Measurements from ENCODE around the gene ISM1. TPM values are rescaled to one million over a fixed set of nuclear protein-coding genes. Genes with fewer than 3 reads are reported as not detected.
A peak's percentile ranks its signal among the peaks of the same experiment; 100 is the strongest.

The ISM1 gene
- total RNA-seq, 1 donor = 1.1 TPM

DNA sequence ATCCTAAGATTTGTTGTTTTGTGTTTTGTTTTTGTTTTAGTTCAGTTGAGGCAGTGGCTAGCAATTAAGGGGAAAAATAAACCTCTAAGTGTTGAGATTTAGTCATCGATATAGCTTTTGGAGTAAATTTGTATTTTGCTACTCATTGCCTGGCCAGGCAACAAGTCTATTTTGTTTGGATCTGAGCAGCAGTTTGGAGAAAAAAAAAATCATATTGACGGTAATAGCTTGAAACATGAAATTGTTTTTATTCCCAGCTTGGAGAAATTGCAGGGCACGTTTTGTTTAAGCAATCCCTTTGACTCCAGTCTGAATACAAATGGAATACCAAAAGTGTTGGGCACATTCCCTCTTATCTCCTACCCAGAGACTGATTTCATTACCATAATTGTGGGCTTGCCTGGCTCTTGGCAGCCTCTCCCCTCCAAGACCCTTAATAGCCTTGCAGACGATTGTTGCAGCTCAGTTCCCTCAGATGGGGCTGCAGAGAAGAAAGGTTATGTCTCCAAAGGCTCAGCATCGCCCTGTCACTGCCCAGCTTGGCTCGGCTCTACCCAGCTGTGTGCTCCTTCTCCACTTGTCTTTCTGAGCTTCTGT is 56.0 kb downstream of the ISM1 start:
- H3K4me3 ChIP-seq (ENCODE audit: low read depth, low read length) = no peak overlapping the region
- no peak for DNase-seq (ENCODE audit: low read depth)
- no peak for TF ChIP-seq CTCF (IDR thresholded peaks at IDR 0.05; ENCODE audit: insufficient read depth, low read length)

DNA sequence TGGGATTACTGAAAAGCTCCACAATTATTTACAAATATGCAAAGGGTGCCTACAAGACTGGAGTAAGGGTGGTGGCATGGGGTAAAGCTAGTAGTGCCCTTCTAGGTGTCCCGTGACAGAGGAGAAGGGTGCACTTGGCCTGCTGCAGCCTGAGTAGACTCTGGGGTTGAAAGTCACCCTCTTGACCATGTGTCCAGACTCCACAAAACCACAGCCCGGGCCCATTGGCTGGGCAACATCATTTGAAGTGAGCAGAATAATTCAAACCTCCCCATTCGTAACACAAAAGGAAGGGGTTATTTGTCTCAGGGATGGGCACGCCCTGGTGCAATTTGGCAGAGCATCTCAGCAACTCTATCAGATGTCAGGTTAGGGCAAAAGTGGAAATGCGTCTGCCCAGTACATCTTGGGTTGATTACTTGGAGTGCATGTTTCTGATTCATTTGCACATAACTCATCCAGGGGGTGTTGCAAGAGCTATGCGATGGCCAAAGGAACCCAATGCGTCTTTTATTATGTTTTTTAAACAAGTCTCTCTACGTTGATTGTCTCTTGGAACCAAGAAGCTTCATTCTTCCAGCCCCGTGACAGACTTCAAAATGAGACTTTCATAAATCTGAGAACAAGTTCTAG is 56.7 kb downstream of the ISM1 start:
- peak; percentile 28 for DNase-seq (ENCODE audit: low read depth)
- no peak overlapping the region for H3K4me3 ChIP-seq (ENCODE audit: low read depth, low read length)
- no peak for TF ChIP-seq CTCF (IDR thresholded peaks at IDR 0.05; ENCODE audit: insufficient read depth, low read length)

- no peak for DNase-seq (ENCODE audit: low read depth)
- TF ChIP-seq CTCF (IDR thresholded peaks at IDR 0.05; ENCODE audit: insufficient read depth, low read length) = no peak
- no peak overlapping the region for H3K4me3 ChIP-seq (ENCODE audit: low read depth, low read length)
These were observed 57.9 kb downstream of the ISM1 start for GRCh38 chr20:13278812-13279570.

GRCh38 chr20:13280609-13281324 is 59.7 kb downstream of the ISM1 start:
- no peak for TF ChIP-seq CTCF (IDR thresholded peaks at IDR 0.05; ENCODE audit: insufficient read depth, low read length)
- DNase-seq (ENCODE audit: low read depth) = no peak
- H3K4me3 ChIP-seq (ENCODE audit: low read depth, low read length) = no peak overlapping the region

DNA sequence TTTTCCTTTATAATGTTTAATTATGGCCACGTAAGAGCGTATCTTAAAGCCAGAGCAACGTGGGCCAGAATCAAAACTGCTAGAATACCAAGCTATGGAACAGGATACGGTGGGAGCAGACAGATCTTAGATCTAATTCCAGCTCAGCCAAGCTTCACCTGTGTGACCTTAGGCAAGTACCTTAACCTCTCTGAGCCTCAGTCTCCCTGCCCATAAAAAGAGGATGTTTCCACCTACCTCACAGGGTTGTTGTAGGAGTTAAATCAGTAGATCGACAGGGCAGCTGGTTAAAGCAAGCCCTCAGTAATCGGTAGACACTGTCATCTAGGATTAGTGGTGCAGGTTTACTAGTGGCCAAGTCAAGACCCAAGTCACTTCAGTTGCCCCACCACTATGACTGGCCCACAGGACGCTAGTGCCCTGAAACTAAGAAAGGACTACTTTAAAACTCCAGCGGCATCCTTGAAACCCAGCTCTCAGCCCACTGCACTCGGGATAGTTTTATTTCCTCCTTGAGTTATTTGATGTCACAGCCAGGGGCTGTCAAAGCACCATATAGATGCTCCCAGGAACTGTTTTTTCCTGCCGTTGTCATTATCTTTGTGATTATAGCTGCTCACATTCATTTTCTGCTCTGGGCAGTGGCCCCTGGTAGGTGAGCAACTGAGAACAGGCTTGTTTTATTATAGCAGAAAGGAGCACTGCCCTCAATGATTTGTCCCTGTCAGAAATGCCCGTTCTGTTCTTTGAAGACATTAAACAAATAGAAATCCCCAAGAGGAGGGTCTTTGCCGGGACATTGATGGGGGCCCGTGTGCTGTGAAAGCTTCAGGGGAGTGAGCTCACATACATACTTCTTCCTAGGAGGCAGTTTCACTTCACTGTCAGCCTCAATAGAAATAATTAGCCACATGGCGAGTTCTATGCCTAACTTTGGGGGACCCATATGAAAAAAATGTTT is 63.1 kb downstream of the ISM1 start:
- no peak for DNase-seq (ENCODE audit: low read depth)
- no peak overlapping the region for H3K4me3 ChIP-seq (ENCODE audit: low read depth, low read length)
- no peak for TF ChIP-seq CTCF (IDR thresholded peaks at IDR 0.05; ENCODE audit: insufficient read depth, low read length)

DNA sequence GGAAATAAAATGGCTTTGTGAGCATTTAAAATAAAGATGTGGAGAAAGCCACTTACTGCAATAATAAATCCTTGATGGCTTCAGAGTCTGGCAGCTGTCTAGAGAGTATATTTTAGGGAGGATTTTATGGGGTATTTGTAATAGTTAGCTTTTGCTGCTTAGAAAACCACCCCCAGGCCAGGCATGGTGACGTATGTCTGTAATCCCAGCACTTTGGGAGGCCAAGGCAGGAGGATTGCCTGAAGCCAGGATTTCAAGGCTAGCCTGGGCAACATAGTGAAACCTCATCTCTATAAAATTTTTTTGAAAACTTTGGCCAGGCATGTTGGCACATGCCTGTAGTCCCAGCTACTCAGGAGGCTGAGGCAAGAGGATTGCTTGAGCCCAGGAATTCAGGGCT is 63.8 kb downstream of the ISM1 start:
- no peak for DNase-seq (ENCODE audit: low read depth)
- H3K4me3 ChIP-seq (ENCODE audit: low read depth, low read length) = no peak overlapping the region
- no peak for TF ChIP-seq CTCF (IDR thresholded peaks at IDR 0.05; ENCODE audit: insufficient read depth, low read length)
